ENCODE results near the gene ZSCAN30.

- TF ChIP-seq CTCF (IDR thresholded peaks at IDR 0.05) (no peak), POLR2A (IDR thresholded peaks at IDR 0.05; ENCODE audit: low read depth) (no peak)
Observed at GRCh38 chr18:35284841-35285240, 5.2 kb downstream of the ZSCAN30 start.

Data from esophagus muscularis mucosa (tissue), 3 donors.